Colonic mucosa (tissue), 4 donors: ENCODE results near the gene LRGUK. TPM values are rescaled to one million over a fixed set of nuclear protein-coding genes. Genes with fewer than 3 reads are reported as not detected.

Source experiments
- DNase-seq: peaks from one replicate; pipeline ENCODE4 v3.0.0-alpha.2; 2020
- H3K27ac ChIP-seq: fragments of 200-600 bp; one replicate; pipeline ENCODE4 v1.8.0; 2021
- H3K27me3 ChIP-seq: fragments of 200-600 bp; one replicate; pipeline ENCODE4 v1.8.0; 2021
- H3K36me3 ChIP-seq: fragments of 200-600 bp; one replicate; pipeline ENCODE4 v1.8.0; 2021
- H3K4me1 ChIP-seq: fragments of 200-600 bp; one replicate; pipeline ENCODE4 v1.8.0; 2021; ENCODE audit warnings: mild to moderate bottlenecking
- H3K4me3 ChIP-seq: fragments of 200-600 bp; one replicate; pipeline ENCODE4 v1.8.0; 2021
- H3K9ac ChIP-seq, 2 donors: one replicate each; pipeline ENCODE4 v1.7.0; 2013; ENCODE audit warnings: control low read depth in 2 of 2, low read depth in 2 of 2, low read length in 2 of 2
- H3K9me3 ChIP-seq: fragments of 200-600 bp; one replicate; pipeline ENCODE4 v1.8.0; 2021
- CTCF ChIP-seq: fragments of 200-600 bp; IDR thresholded peaks from one replicate; pipeline ENCODE4 v1.8.0; 2022; ENCODE audit warnings: antibody characterized with exemption, mild to moderate bottlenecking
- intact Hi-C: fragments of 100-400 bp; cut with DNase I; formaldehyde crosslinking; loops from one replicate; pipeline ENCODE4 v1.14.1; 2022
- total RNA-seq, 2 donors: library from RNA; stranded (reverse); fragmentation: NEBNext Ultra II Directional in 1 of 2; extraction: Animal tissue kit (Norgen Biotek cat#: 25700) in 1 of 2; gene quantifications; one replicate each; pipeline ENCODE4 v1.2.1, GENCODE V29; 2021
- donor health status: healthy.
- donor health status: DM: no; HTN: no; CAD: no.
- donor health status: DM: no; HTN: no; CAD: no.

The LRGUK gene
- total RNA-seq, 2 donors from 2014 or later = 0.37 to 0.69 TPM

- TF ChIP-seq CTCF = no peak
- intact Hi-C loops = no loop called here
- no peak for DNase-seq
- Histone ChIP-seq H3K27me3 (no peaks in the 10 kb centered on the region), H3K4me3 (no peak overlapping the region), H3K9ac (no peak overlapping the region), H3K27ac (no peak overlapping the region), H3K36me3 (no peaks in the 10 kb centered on the region), H3K9me3 (no peaks in the 10 kb centered on the region), H3K4me1 (no peaks in the 10 kb centered on the region)
These were observed 12.1 kb upstream of the LRGUK start for GRCh38 chr7:134114992-134115391.

GRCh38 chr7:134120405-134120804 is 6.7 kb upstream of the LRGUK start:
- no peak overlapping the region for H3K27ac ChIP-seq
- TF ChIP-seq CTCF = no peak
- H3K9ac ChIP-seq = no peak overlapping the region
- H3K4me3 ChIP-seq = no peak overlapping the region
- no peaks in the 10 kb centered on the region for H3K27me3 ChIP-seq
- no peak for DNase-seq
- intact Hi-C loops = no loop called here
- H3K9me3 ChIP-seq = no peaks in the 10 kb centered on the region
- no peaks in the 10 kb centered on the region for H3K36me3 ChIP-seq
- H3K4me1 ChIP-seq = no peaks in the 10 kb centered on the region

- H3K9me3 ChIP-seq = no peaks in the 10 kb centered on the region
- H3K9ac ChIP-seq = no peak overlapping the region
- no peak overlapping the region for H3K4me3 ChIP-seq
- no peak for DNase-seq
- H3K27me3 ChIP-seq = no peaks in the 10 kb centered on the region
- no peak for TF ChIP-seq CTCF
- H3K27ac ChIP-seq = no peak overlapping the region
- intact Hi-C loops = no loop called here
- H3K36me3 ChIP-seq = no peaks in the 10 kb centered on the region
- peaks cover 2% of the 10 kb centered on the region for H3K4me1 ChIP-seq
These were observed 5.5 kb upstream of the LRGUK start for GRCh38 chr7:134121632-134122139.

GRCh38 chr7:134122980-134123379 is 4.2 kb upstream of the LRGUK start:
- Histone ChIP-seq H3K4me3 (no peak overlapping the region), H3K27me3 (no peaks in the 10 kb centered on the region), H3K27ac (no peak overlapping the region), H3K9ac (no peak overlapping the region), H3K36me3 (no peaks in the 10 kb centered on the region), H3K9me3 (no peaks in the 10 kb centered on the region), H3K4me1 (peaks cover 5% of the 10 kb centered on the region)
- intact Hi-C loops = no loop called here
- DNase-seq = no peak
- TF ChIP-seq CTCF = no peak

GRCh38 chr7:134126146-134126545 is 994 bp upstream of the LRGUK start:
- Histone ChIP-seq H3K27ac (no peak overlapping the region), H3K27me3 (no peaks in the 10 kb centered on the region), H3K9me3 (no peaks in the 10 kb centered on the region), H3K36me3 (no peaks in the 10 kb centered on the region), H3K9ac (no peak overlapping the region), H3K4me1 (peaks cover 5% of the 10 kb centered on the region), H3K4me3 (no peak overlapping the region)
- DNase-seq = no peak
- TF ChIP-seq CTCF = no peak
- intact Hi-C loops = no loop called here

- Histone ChIP-seq H3K27ac (no peak overlapping the region), H3K4me1 (peaks cover 5% of the 10 kb centered on the region), H3K36me3 (no peaks in the 10 kb centered on the region), H3K9ac (no peak overlapping the region), H3K4me3 (peak overlapping the region; percentile 76), H3K27me3 (no peaks in the 10 kb centered on the region), H3K9me3 (no peaks in the 10 kb centered on the region)
- intact Hi-C loops = no loop called here
- no peak for TF ChIP-seq CTCF
- no peak for DNase-seq
These were observed 559 bp upstream of the LRGUK start for GRCh38 chr7:134126596-134126965.
